Measurements from ENCODE around the gene AP3B1.

DNA sequence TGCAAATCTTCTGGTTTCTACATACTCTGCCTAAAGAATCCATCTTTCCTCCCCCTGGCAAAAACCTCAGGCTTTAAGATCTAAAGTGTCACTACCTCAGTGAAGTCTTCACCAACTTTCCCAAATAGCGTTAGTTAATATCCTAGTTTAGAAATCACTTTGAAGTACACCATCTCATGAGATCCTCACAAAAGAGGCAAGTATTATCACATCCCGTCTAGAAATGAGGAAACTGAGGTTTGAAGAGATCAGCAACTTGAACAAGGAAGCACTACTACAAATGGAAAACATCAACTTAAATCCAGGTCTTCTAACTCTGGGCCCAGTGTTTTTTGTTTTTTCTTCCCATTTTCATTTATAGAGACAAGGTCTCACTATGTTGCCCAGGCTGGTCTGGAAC, 4.6 kb downstream of the AP3B1 start:
- TF ChIP-seq, protein P1, sequence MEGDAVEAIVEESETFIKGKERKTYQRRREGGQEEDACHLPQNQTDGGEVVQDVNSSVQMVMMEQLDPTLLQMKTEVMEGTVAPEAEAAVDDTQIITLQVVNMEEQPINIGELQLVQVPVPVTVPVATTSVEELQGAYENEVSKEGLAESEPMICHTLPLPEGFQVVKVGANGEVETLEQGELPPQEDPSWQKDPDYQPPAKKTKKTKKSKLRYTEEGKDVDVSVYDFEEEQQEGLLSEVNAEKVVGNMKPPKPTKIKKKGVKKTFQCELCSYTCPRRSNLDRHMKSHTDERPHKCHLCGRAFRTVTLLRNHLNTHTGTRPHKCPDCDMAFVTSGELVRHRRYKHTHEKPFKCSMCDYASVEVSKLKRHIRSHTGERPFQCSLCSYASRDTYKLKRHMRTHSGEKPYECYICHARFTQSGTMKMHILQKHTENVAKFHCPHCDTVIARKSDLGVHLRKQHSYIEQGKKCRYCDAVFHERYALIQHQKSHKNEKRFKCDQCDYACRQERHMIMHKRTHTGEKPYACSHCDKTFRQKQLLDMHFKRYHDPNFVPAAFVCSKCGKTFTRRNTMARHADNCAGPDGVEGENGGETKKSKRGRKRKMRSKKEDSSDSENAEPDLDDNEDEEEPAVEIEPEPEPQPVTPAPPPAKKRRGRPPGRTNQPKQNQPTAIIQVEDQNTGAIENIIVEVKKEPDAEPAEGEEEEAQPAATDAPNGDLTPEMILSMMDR (IDR thresholded peaks at IDR 0.05; ENCODE audit: poor library complexity) = no peak
- TF ChIP-seq EZH2 (IDR thresholded peaks at IDR 0.05; ENCODE audit: borderline replicate concordance) = no peak
